Stimulated activated CD8-positive, alpha-beta memory T cell treated with anti-CD3 and anti-CD28 coated beads, Interleukin-7, amount 100 ng/mL, for 1 hour (primary cell): ENCODE results near the gene GSG1.
"Not testable (repeated sequence)": the region's sequence is repeated elsewhere in the genome, so short reads cannot be mapped to it uniquely, and the experiment has no call there.

Experiments used
- DNase-seq, 2 donors: peaks; one replicate each; pipeline ENCODE4 v3.0.0-alpha.2; 2020; ENCODE audit warnings: low read depth in 2 of 2

The GSG1 gene

GRCh38 chr12:13060581-13060980 is 42.9 kb downstream of the GSG1 start:
- DNase-seq = no peak

GRCh38 chr12:13053617-13054016 is 49.9 kb downstream of the GSG1 start:
- DNase-seq = not testable (repeated sequence)

- no peak for DNase-seq
Measured at GRCh38 chr12:13052421-13052820, 51.0 kb downstream of the GSG1 start.

GRCh38 chr12:13049816-13050215 is 53.7 kb downstream of the GSG1 start:
- no peak for DNase-seq

- DNase-seq = no peak
Measured at GRCh38 chr12:13046964-13047363, 56.5 kb downstream of the GSG1 start.

GRCh38 chr12:13045816-13046215 is 57.7 kb downstream of the GSG1 start:
- no peak for DNase-seq

GRCh38 chr12:13044906-13045299 is 58.6 kb downstream of the GSG1 start:
- DNase-seq = no peak

GRCh38 chr12:13044002-13044905 is 59.2 kb downstream of the GSG1 start, which contains the start of gene FAM234B:
Gene FAM234B (plus strand): TSS chr12:13044381. CDS start chr12:13044404, 23 bp downstream.
- peak; percentile 44 to 46 for DNase-seq

- DNase-seq = no peak
Measured at GRCh38 chr12:13042666-13043230, 60.7 kb downstream of the GSG1 start.

GRCh38 chr12:13041224-13041623 is 62.2 kb downstream of the GSG1 start:
- no peak for DNase-seq

- no peak for DNase-seq
Measured at GRCh38 chr12:13039328-13039956, 64.0 kb downstream of the GSG1 start.

GRCh38 chr12:13038491-13039161 is 64.8 kb downstream of the GSG1 start:
- no peak for DNase-seq

GRCh38 chr12:13036881-13037280 is 66.6 kb downstream of the GSG1 start:
- no peak for DNase-seq

- not testable (repeated sequence) for DNase-seq
Measured at GRCh38 chr12:13035335-13035734, 68.1 kb downstream of the GSG1 start.
